ENCODE results near the gene ACSS1.

Gene ACSS1

GRCh38 chr20:25045343-25045712 lies 12.6 kb downstream of the ACSS1 start:
- no peak for DNase-seq

DNA sequence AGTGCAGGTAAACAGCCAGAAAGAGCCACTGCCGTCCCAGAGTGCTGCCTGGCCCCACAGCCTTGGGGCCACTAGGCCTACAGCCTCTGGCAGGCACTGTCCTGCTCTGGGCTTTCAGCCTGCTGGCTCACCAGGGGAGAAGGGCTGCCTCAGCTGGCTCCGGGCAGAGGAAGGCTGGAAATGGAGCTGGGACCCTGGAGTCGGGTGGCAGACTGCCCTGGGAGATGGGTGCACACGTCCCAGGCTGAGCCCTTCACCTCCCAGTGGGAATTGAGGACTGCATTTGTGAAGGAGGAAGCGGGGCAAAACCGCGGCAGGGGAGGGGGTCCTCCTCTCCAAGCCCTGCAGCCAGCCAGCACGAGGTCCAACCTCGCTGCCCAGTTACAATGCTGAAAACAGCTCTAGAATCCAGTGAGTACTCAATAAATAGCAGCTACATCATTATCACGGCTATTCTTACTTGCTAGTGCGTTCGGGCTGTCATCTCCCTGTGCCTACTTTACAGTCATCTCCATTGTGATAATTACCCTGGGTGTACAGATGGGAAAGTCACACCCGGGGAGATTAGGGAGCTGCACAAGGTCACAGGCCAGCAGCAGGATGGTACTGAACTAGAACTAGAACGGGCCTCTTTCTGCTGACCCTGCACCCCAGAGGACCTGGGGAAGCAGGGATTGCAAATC lies 13.1 kb downstream of the ACSS1 start:
- DNase-seq = no peak

GRCh38 chr20:25044261-25044560 lies 13.7 kb downstream of the ACSS1 start:
- DNase-seq = no peak

DNA sequence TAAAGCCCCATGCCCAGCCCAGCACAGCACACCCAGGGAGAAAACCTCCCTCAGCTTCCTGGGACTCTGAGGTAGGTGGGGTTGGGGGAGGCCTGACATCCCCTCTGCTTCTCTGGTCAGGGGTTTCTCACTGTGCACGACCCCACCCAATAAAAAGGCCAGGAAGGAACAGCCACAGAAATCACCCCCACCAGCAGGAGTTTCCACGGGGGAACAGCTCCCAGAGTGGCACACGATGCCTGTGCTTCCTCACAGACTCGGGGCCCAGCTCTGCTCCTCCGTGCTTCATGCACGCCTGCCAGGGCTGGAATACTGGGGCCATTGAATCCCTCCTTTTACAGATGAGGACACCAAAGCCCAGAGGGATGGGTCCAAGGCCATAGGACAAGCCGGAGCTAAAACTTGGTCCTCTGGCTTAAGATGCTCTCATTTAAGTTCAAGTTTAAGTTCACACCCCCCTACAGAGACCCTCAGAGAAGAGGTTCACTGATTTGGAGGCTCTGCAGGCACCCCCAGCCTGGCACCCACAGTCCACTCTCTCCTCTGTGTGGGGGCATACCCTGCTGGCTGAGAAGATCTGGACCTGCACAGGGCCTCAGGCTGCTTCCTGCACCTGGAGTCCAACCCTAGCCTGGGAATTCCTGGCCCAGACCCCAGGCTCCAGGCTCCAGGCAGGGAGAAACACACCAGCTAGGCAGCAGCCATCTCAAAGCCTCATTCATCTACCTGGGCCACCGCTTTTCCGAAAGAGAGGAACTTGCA lies 14.3 kb downstream of the ACSS1 start:
- no peak for DNase-seq

GRCh38 chr20:25042531-25043498 lies 15.1 kb downstream of the ACSS1 start:
- DNase-seq = no peak

DNA sequence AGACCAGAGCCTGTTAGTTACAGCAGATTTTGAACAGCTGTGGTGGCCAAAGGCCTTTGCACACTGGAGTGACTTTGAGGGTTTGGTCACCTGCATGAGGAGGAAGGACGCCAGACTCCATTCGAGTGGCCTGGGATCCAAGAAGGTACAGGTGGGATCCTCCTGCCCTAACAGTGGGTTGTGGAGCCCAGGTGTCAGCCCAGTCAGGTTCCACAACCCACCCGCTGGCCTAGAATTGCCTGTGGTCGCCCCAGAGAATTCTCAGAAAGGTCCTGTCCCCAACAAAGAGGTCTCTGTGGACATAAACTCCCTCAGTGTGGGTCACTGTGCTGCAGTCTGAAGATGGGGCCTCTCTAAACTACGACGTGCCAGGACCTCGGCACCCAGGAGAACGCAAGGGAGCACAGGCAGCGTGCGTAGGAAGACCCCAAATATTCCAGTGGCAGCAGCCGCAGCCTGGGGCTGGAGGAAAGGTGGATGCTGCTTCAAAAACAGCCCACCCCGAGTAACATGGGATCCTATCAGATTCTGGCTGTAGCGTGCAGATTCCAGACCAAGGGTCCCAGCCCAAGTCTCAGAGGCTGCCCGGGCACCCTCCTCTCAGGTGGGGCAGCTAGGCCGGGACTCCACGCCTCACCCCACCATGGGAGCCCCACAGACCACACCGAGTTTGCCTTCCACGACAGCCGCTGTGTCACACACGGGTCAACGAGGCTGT lies 16.0 kb downstream of the ACSS1 start:
- no peak for DNase-seq

- no peak for DNase-seq
These were observed 17.5 kb downstream of the ACSS1 start for GRCh38 chr20:25040438-25040831.

DNA sequence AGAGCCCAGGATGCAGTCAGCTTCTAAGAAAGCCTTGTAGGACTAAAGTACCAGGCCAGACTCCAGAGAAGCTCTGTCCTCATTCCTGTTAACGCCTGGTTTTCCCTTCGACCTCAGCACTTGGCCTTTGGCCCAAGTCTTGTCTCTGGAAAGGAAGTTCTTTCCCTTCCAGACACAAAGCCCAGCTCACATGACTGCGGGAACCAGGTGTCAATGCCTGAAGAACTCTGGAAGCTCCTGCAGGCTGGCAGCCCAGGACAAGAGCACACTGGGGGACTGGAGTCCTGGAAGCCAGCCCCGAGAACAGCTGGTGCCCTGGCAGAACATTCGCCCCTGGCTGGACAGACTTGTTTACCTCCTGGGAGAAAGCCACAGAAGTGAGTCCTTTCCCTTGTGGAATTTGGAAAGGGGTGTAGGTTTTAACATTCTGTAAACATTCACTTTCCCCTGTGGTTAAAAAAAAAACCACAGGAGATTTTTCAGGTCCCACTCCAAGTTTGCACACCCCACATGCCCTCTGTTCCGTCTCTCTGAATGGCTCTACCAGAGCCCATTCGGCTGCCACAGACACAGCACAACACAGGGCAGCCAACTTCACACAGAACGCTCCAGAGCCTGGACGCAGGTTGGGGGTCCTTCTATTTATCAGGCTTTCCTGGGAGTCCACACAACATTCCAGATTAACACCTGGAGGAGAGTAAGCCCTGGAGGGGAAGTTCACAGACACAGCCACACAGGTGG lies 18.1 kb downstream of the ACSS1 start:
- DNase-seq = no peak

GRCh38 chr20:25038591-25039015 lies 19.3 kb downstream of the ACSS1 start:
- no peak for DNase-seq

GRCh38 chr20:25038103-25038410 lies 19.9 kb downstream of the ACSS1 start:
- DNase-seq = no peak

DNA sequence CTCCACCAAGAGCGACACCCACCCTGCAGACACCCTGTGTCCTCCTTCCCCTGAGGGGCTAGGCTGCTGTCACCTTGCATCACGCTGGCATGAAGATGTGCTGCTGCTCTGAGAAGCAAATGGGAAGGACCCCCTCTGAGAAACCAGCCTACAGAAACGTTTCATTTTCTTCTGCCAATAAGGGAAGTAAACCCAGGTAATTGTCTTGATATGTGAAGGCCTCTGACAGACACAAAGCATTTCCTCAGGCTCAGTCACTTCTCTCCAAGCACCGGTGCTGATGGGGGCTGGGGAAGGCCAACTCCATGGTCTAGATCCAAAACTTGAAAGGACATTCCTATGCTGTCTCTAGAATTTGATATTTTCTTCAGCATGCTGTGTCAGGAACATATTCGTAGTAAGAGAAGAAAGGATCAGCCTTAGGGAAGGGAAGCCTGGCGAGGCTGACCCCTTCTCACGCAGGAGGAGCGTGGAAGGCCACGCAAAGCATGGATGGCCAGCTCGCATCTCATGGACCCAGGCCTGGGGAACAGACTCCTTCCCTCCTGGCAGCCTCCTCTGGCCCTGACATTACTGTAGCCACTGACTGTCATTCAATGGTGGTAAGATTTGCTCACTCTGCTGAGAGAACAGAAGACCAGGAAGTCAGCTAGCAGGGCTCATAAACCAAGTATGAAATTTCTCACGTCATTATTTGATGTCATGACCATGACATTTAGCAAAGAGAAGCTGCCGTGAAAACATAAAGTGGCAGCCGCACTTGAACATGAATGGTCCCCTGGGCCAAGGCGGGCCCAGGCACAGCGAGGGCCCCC lies 20.4 kb downstream of the ACSS1 start:
- no peak for DNase-seq

- DNase-seq = no peak
These were observed 21.5 kb downstream of the ACSS1 start for GRCh38 chr20:25036331-25036936.

DNA sequence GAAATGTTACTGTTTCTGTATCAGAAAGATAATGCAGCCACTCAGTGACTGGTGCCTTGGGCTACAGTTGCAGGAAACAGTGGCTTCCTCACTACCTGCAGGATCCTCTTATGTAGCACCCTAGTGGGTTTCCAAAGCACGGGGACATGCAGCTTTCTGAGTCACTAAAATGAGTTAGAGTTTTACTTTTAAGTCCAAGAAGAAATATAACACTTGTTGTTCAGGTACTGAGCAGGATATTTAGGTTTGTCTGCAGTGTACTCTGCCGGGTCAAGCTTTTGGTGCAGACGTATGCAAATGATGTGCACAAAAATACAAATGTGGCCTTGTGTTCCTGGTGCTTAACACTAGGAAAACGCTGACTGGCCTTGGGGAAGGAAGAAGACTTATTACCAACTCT lies 22.0 kb downstream of the ACSS1 start:
- no peak for DNase-seq

- DNase-seq = no peak
These were observed 24.0 kb downstream of the ACSS1 start for GRCh38 chr20:25033924-25034300.

- no peak for DNase-seq
These were observed 24.5 kb downstream of the ACSS1 start for GRCh38 chr20:25033265-25033923.

DNA sequence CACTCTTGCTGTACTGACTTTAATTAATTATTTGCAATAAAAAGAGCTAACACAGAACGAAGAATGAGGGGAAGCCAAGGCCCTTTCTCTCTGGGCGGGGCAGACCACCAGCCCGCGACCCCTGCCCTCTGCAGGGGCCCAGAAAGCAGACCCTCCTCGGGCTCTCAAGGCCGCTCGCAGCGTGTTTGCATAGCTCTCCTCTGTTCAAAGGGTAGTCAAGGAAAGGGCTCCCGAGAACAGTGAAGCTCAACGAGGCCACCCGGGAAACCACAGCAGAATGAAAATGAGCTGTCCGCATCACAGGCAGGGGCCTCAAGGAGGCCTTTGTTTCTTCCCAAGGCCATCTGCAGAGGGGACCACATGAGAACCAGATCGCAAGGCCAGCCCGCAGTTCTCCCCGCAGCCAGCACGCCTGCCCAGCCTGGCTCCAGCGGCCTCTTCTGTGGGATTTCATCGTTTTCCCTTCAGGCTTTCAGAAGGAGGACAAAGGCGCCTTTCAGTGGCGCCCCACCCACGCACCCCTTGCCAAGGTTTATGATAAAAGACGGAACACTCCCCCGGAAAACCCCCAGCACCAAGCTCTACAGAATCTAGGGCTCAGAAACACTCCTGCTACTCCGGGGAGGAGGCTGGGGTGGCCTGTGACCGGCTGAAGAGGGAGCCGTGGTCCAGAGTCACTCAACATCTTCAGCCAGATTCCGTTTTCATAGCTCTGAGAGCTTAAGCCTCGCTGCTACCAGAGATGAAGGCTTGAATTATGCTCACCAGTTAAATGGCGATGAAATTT lies 25.3 kb downstream of the ACSS1 start:
- no peak for DNase-seq

GRCh38 chr20:25032065-25032477 lies 25.9 kb downstream of the ACSS1 start:
- no peak for DNase-seq

- DNase-seq = no peak
These were observed 26.7 kb downstream of the ACSS1 start for GRCh38 chr20:25031241-25031640.

DNA sequence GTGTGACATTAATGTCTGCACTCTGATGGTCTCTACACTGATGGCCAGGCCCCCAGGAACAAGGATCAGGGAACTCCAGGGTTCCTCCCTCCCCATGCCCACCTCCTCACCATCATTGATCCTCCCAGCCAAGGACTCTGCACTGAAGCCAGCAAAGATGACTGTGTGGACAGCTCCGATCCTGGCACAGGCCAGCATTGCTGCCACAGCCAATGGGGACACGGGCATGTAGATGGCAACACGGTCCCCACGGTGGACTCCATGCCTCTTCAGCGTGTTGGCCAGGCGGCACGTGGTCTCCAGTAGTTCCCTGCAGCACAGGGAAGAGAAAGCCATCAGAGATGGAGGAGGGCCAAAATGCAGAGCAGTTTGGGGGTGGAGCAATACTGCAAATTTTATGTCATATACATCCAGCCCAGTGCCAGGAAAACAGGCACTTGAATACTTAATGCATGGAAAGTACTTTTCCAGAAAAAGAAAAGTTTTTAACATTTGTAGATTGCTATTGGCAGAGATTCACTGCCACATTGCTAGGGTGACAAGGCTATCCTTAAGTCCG lies 27.2 kb downstream of the ACSS1 start:
- DNase-seq = no peak

All from NCI-H2227 treated with DMSO at 0.1 percent for 48 hours (cell line).